H1 (cell line): ENCODE measurements around the gene SLC2A1. TPM values are rescaled to one million over a fixed set of nuclear protein-coding genes. Genes with fewer than 3 reads are reported as not detected.
A peak's percentile ranks its signal among the peaks of the same experiment; 100 is the strongest.

Source experiments
- ATF3 ChIP-seq: IDR thresholded peaks from 2 replicates; pipeline ENCODE4 v1.6.1; 2011; ENCODE audit warnings: low read depth, mild to moderate bottlenecking, low read length; ENCODE audit not compliant: insufficient read depth
- CEBPB ChIP-seq: IDR thresholded peaks from 2 replicates; pipeline ENCODE4 v1.6.1; 2012; ENCODE audit warnings: low read depth, low read length
- CTCF ChIP-seq, 3 experiments: IDR thresholded peaks; 1 replicate in 2 of 3; 2 replicates in 1 of 3; pipeline versions ENCODE4 v1.5.1 to v1.6.1; 2011; ENCODE audit warnings: low read length in 3 of 3, mild to moderate bottlenecking in 3 of 3, inconsistent platforms in 2 of 3, low read depth in 1 of 3, moderate library complexity in 1 of 3; ENCODE audit not compliant: insufficient read depth in 1 of 3; ENCODE audit errors: control extremely low read depth in 1 of 3
- E2F6 ChIP-seq: IDR thresholded peaks from 2 replicates; pipeline ENCODE4 v1.6.1; 2012; ENCODE audit warnings: inconsistent platforms
- EGR1 ChIP-seq: IDR thresholded peaks from 2 replicates; pipeline ENCODE4 v1.6.1; 2011; ENCODE audit warnings: low read depth, low read length, borderline replicate concordance
- EP300 ChIP-seq, 2 experiments: IDR thresholded peaks; 1 replicate in 1 of 2; 2 replicates in 1 of 2; pipeline ENCODE4 v1.6.1; 2011 to 2012; ENCODE audit warnings: low read depth in 2 of 2, low read length in 2 of 2, mild to moderate bottlenecking in 2 of 2, borderline replicate concordance in 1 of 2, inconsistent platforms in 1 of 2, moderate library complexity in 1 of 2
- EZH2 ChIP-seq: fragments of 200-600 bp; sonication (generic); IDR thresholded peaks from 2 replicates; pipeline ENCODE4 v1.7.1; 2012; ENCODE audit warnings: low read depth, mild to moderate bottlenecking, moderate library complexity, low read length, inconsistent platforms; ENCODE audit not compliant: severe bottlenecking
- GTF2F1 ChIP-seq: IDR thresholded peaks from 2 replicates; pipeline ENCODE4 v1.6.1; 2012; ENCODE audit warnings: low read depth, low read length, improper control_type of control experiment, borderline replicate concordance
- JUND ChIP-seq: IDR thresholded peaks from 2 replicates; pipeline ENCODE4 v1.6.1; 2011; ENCODE audit warnings: mild to moderate bottlenecking, improper control_type of control experiment, low read length
- POLR2AphosphoS5 ChIP-seq: IDR thresholded peaks from 2 replicates; pipeline ENCODE4 v1.6.1; 2011; ENCODE audit warnings: low read depth, low read length
- POU5F1 ChIP-seq: IDR thresholded peaks from 2 replicates; pipeline ENCODE4 v1.6.1; 2011; ENCODE audit warnings: low read depth, mild to moderate bottlenecking, low read length, moderate library complexity
- RFX5 ChIP-seq: IDR thresholded peaks from 2 replicates; pipeline ENCODE4 v1.6.1; 2011; ENCODE audit warnings: low read depth, low read length, improper control_type of control experiment, borderline replicate concordance
- RNF2 ChIP-seq: fragments of 200-900, 300-1000 bp; sonication (generic); IDR thresholded peaks from 2 replicates; pipeline ENCODE4 v1.7.1; 2016; ENCODE audit warnings: borderline replicate concordance, low read depth, mild to moderate bottlenecking, antibody characterized with exemption, low read length; ENCODE audit not compliant: poor library complexity, severe bottlenecking; ENCODE audit errors: missing control alignments
- SAP30 ChIP-seq: fragments of 300-600 bp; sonication (generic); IDR thresholded peaks from 2 replicates; pipeline ENCODE4 v1.7.1; 2012; ENCODE audit warnings: low read length, moderate library complexity, mild to moderate bottlenecking, inconsistent platforms; ENCODE audit not compliant: insufficient read depth, insufficient replicate concordance
- SIN3A ChIP-seq, 2 experiments: IDR thresholded peaks in 1 of 2; conservative IDR thresholded peaks in 1 of 2; 2 replicates each; pipeline ENCODE4 v1.6.1; 2011 to 2012; ENCODE audit warnings: low read length in 2 of 2, improper control_type of control experiment in 1 of 2, low read depth in 1 of 2, mild to moderate bottlenecking in 1 of 2
- SP2 ChIP-seq: IDR thresholded peaks from 2 replicates; pipeline ENCODE4 v1.6.1; 2012; ENCODE audit warnings: mild to moderate bottlenecking, low read length, inconsistent platforms
- SP4 ChIP-seq: IDR thresholded peaks from 2 replicates; pipeline ENCODE4 v1.6.1; 2012; ENCODE audit warnings: low read length, inconsistent platforms
- SRF ChIP-seq: IDR thresholded peaks from 2 replicates; pipeline ENCODE4 v1.6.1; 2011; ENCODE audit warnings: mild to moderate bottlenecking, low read depth, low read length, moderate library complexity
- polyA plus RNA-seq, 7 experiments: library from polyadenylated mRNA; depleted of rRNA in 3 of 7; stranded (reverse) in 5 of 7; unstranded in 2 of 7; fragments of >200 nt in 5 of 7; fragments of 200-250 nt in 2 of 7; gene quantifications; 1 replicate in 5 of 7; 2 replicates in 1 of 7; 4 replicates in 1 of 7; pipeline versions ENCODE4 v1.2.1 to v1.2.3, GENCODE V29; 2011 to 2013; ENCODE audit warnings: missing spikeins in 2 of 7, mixed read lengths in 2 of 7
- total RNA-seq: library from RNA; stranded (reverse); fragmentation: NEBNext Ultra II Directional; extraction: Animal tissue kit (Norgen Biotek cat#: 25700); gene quantifications from 2 replicates; pipeline ENCODE4 v1.2.1, GENCODE V29; 2021

The SLC2A1 gene
- total and polyA plus RNA-seq, 2 of the 8 experiments (the other 6 are each of a cell fraction or from before 2014, with no cell fraction given): 230 to 308 TPM

- TF ChIP-seq ATF3 (no peak), SAP30 (no peak), POLR2AphosphoS5 (0 out of 2 replicates have a peak, but pooled peaks have one; percentile 34), CEBPB (no peak), RNF2 (no peak), EGR1 (no peak), SP4 (no peak), JUND (peak; percentile 90), SRF (no peak), EZH2 (no peak), GTF2F1 (no peak), SIN3A (conservative IDR thresholded peaks at IDR 0.05 in 1 of 2, IDR thresholded peaks at IDR 0.05 in 1 of 2; ENCODE audit: low read depth in 1 of 2, low read length in 2 of 2) (peak in 1 of 2 experiments; percentile 71; a peak in 1 of 4 replicates), RFX5 (no peak), EP300 (IDR thresholded peaks at IDR 0.05; ENCODE audit: borderline replicate concordance in 1 of 2, low read depth in 2 of 2, low read length in 2 of 2) (no peak), E2F6 (peak; percentile 52; the same call in 1 of the 2 replicates), POU5F1 (no peak), SP2 (no peak), CTCF (IDR thresholded peaks at IDR 0.05; ENCODE audit: control extremely low read depth in 1 of 3, insufficient read depth in 1 of 3, low read depth in 1 of 3, low read length in 3 of 3) (no peak)
Observed at GRCh38 chr1:42966688-42967612, 8.3 kb upstream of the SLC2A1 start (continued).
